ENCODE measurements around the gene LY6G6F. TPM values are rescaled to one million over a fixed set of nuclear protein-coding genes. Genes with fewer than 3 reads are reported as not detected.
A peak's percentile ranks its signal among the peaks of the same experiment; 100 is the strongest.

Gene LY6G6F
- total and polyA plus RNA-seq, 9 donors, result not detected

DNA sequence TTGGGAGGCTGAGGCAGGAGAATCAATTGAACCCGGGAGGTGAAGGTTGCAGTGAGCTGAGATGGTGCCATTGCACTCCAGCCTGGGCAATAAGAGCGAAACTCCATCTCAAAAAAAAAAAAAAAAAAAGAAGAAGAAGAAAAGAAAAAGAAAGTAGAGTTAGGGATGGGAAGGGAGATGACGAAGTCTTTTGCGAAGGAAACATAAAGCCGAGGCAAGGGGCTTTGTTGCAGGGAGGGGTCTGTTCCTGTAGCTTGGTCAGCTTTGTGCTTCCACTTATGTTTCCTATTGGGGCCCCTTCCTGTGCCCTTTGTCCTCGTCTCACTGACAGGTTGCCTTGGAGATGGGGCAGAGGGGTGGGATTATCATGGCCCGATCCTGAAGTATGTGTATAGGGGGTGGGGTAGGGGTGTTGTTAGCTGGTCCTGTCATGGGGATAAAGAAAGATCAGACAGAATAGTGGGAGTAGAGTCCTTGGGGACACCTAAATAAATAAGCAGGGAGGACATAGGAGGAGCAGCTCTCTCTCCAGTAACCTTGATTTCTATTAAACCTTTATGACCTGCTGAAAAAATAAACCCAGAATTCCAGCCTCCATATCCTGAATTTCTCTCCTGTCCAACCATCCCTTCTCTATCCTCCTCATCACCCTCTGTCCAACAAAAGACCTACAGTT lies 30.8 kb downstream of the LY6G6F start:
- 60 to 65% (median 60%) methylated on average over 7 of the region's 7 CpGs for WGBS, 3 donors
- H3K27ac ChIP-seq, result peak overlapping the region in 1 of 2 donors; percentile 83
- H3K4me1 ChIP-seq (ENCODE audit: insufficient read depth), result peaks cover 12% of the 10 kb centered on the region
- intact Hi-C loops (cut with DNase I), result loop anchor here in 3 of 4 donors (5.0 to 10.0 kb wide), 3 partner anchors 57 to 97 kb away; partner anchors contain the start of gene VARS1 (in 1 of the 3)
- no peak for DNase-seq
- H3K36me3 ChIP-seq, result no peaks in the 10 kb centered on the region
- TF ChIP-seq POLR2A (IDR thresholded peaks at IDR 0.05) (no peak), EP300 (IDR thresholded peaks at IDR 0.05) (no peak)
- TF ChIP-seq, protein P1, sequence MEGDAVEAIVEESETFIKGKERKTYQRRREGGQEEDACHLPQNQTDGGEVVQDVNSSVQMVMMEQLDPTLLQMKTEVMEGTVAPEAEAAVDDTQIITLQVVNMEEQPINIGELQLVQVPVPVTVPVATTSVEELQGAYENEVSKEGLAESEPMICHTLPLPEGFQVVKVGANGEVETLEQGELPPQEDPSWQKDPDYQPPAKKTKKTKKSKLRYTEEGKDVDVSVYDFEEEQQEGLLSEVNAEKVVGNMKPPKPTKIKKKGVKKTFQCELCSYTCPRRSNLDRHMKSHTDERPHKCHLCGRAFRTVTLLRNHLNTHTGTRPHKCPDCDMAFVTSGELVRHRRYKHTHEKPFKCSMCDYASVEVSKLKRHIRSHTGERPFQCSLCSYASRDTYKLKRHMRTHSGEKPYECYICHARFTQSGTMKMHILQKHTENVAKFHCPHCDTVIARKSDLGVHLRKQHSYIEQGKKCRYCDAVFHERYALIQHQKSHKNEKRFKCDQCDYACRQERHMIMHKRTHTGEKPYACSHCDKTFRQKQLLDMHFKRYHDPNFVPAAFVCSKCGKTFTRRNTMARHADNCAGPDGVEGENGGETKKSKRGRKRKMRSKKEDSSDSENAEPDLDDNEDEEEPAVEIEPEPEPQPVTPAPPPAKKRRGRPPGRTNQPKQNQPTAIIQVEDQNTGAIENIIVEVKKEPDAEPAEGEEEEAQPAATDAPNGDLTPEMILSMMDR (IDR thresholded peaks at IDR 0.05), result no peak
- no peaks in the 10 kb centered on the region for H3K9me3 ChIP-seq
- no peak overlapping the region for H3K4me3 ChIP-seq
- H3K27me3 ChIP-seq, result no peaks in the 10 kb centered on the region

DNA sequence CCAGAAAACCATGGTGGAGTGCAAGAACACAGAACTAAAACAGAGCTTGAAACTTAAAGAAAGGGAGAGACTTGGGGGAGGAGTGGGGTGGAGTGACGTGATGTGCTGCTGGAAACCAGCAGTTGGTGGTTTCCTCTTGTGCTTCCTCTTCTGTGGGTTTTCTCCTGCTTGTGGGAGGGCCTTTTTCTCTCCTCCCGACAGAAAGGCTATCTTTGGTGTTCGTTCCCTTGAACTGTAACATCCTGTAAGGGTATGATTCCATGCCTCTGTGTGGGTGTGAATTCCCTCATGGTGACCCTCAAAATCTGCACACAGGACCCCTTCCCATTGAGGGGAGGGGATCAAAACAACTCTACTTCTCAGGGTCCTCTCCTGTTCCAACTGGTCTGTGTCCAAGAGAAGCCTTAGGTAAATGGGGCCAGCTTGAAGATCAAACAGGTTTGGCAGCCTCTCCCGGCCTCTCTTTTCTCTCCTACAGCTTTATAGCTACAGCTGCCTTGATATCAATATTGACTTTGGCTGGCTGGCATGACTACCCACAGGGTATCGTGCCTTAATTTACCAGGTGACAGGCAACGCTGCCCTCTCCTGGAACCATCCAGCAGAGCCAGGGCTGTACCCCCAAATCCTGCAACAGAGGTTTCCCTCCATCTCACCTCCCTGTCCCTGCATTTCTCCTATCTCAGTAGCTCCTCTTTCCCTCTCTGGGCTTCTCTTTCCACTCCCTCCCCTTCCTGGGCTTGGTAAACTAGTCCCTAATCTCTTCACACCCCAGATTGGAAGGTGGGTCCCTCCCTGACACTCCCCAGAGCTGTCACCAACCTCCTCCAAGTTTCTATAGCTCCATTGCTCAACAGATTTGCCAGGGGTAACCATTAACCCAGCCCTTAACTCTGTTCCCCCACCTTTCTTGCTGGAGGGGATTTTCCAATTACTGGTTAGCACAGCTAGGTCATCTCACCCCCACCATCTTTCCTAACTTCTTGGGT lies 31.6 kb downstream of the LY6G6F start:
- DNase-seq, result no peak
- no peak overlapping the region for H3K27ac ChIP-seq
- H3K27me3 ChIP-seq, result no peaks in the 10 kb centered on the region
- no peak overlapping the region for H3K4me3 ChIP-seq
- intact Hi-C loops (cut with DNase I), result loop anchor here in 3 of 4 donors (5.0 to 10.0 kb wide), 3 partner anchors 57 to 97 kb away; partner anchors contain the start of gene VARS1 (in 1 of the 3)
- H3K4me1 ChIP-seq (ENCODE audit: insufficient read depth), result peaks cover 12% of the 10 kb centered on the region
- WGBS, 3 donors, result 10 to 13% (median 10%) methylated on average over 6 of the region's 6 CpGs
- no peaks in the 10 kb centered on the region for H3K9me3 ChIP-seq
- no peak for TF ChIP-seq EP300 (IDR thresholded peaks at IDR 0.05)
- TF ChIP-seq, protein P1 (IDR thresholded peaks at IDR 0.05), result no peak
- TF ChIP-seq POLR2A (IDR thresholded peaks at IDR 0.05), result no peak
- no peaks in the 10 kb centered on the region for H3K36me3 ChIP-seq

DNA sequence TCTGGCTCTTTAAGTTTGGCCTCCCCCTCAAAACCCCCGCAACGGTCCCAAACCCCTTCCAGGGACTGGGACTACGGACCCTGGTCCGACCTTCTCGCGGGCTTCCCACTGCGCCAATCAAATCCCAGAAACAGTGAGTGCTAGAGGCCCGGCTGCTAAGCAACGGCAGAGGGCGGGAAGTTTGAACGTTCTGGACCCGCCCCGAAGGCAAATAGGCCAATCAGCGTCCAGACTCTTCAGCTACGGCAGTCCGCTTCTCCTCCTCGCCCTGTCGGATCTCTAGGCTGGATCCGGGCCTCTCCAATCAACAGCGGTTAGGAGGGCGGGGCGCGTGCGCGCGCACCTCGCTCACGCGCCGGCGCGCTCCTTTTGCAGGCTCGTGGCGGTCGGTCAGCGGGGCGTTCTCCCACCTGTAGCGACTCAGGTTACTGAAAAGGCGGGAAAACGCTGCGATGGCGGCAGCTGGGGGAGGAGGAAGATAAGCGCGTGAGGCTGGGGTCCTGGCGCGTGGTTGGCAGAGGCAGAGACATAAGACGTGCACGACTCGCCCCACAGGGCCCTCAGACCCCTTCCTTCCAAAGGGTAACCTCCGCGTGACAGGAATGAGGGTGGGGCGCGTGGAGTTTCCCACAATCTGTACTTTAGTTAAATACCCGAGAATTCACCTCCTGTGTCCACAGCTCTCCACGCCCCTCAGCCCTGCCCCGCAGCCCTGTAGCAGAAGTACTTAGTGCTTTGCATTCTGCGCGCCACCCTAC lies 33.2 kb downstream of the LY6G6F start, which contains the start of gene MSH5:
TSS of gene MSH5 (plus strand) at position 367 of the 758 bp plus-strand sequence. CDS start 462 bp downstream, outside the sequence.
- intact Hi-C loops (cut with DNase I), result loop anchor here (5.0 to 10.0 kb wide), 4 partner anchors 42 to 95 kb away; partner anchors contain the start of gene VARS1 (in 1 of the 4)
- H3K36me3 ChIP-seq, result no peaks in the 10 kb centered on the region
- peaks cover 7% of the 10 kb centered on the region for H3K4me1 ChIP-seq (ENCODE audit: insufficient read depth)
- 0 to 1% (median 0%) methylated on average over 57 to 58 of the region's 58 CpGs for WGBS, 3 donors
- no peak for TF ChIP-seq EP300 (IDR thresholded peaks at IDR 0.05)
- TF ChIP-seq POLR2A (IDR thresholded peaks at IDR 0.05), result peak; percentile 45
- H3K27ac ChIP-seq, result peak within 1 kb of the TSS in 1 of 2 donors; percentile 47
- no peaks in the 10 kb centered on the region for H3K9me3 ChIP-seq
- H3K4me3 ChIP-seq, result peak within 1 kb of the TSS; percentile 56
- DNase-seq, result peak; percentile 96 to 98 (median 98)
- no peaks in the 10 kb centered on the region for H3K27me3 ChIP-seq

DNA sequence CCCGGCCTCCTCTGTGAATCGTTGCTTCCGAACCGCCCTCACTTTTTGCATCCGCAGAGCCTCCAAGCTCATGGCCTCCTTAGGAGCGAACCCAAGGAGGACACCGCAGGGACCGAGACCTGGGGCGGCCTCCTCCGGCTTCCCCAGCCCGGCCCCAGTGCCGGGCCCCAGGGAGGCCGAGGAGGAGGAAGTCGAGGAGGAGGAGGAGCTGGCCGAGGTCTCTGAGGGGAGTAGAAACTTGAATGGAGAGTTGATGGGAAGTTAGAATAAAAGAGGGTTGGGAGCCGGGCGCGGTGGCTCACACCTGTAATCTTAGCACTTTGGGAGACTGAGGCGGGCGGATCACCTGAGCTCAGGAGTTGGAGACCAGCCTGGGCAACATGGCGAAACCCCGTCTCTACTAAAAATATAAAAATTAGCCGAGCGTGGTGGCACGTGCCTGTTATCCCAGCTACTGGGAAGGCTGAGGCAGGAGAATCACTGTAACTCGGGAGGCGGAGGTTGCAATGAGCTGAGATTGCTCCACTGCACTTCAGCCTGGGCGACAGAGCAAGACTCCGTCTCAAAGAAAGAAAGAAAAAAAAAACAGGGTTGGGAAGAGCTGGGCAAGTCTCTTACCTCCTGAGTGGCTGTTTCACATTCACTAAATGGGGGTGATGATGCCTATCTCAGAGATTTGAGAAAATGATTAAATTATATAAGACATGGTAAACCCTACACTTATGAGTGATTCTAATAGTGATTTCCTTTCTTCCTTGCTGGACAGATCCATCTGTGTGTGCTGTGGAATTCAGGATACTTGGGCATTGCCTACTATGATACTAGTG lies 33.9 kb downstream of the LY6G6F start:
- H3K27ac ChIP-seq, result peak overlapping the region in 1 of 2 donors; percentile 47
- H3K9me3 ChIP-seq, result no peaks in the 10 kb centered on the region
- no peaks in the 10 kb centered on the region for H3K27me3 ChIP-seq
- H3K36me3 ChIP-seq, result no peaks in the 10 kb centered on the region
- intact Hi-C loops (cut with DNase I), result loop anchor here in 1 of 4 donors (5.0 kb wide), 1 partner anchor 42 kb away; no protein-coding TSS in a partner anchor
- H3K4me1 ChIP-seq (ENCODE audit: insufficient read depth), result peaks cover 7% of the 10 kb centered on the region
- peak overlapping the region; percentile 56 for H3K4me3 ChIP-seq
- TF ChIP-seq, protein P1 (IDR thresholded peaks at IDR 0.05), result no peak
- no peak for TF ChIP-seq POLR2A (IDR thresholded peaks at IDR 0.05)
- DNase-seq, result no peak
- WGBS, 3 donors, result 20 to 30% (median 20%) methylated on average over 29 of the region's 29 CpGs

Data from ovary (tissue), 9 donors.